HG03460 (cell line): ENCODE measurements around the gene CUX1.
"Not testable (repeated sequence)": the region's sequence is repeated elsewhere in the genome, so short reads cannot be mapped to it uniquely, and the experiment has no call there.

Experiments
- ATAC-seq: cut with Tn5 transposase; IDR thresholded peaks from one replicate; pipeline ENCODE4 v1.9.1; 2021; ENCODE audit not compliant: unreplicated experiment

The CUX1 gene

DNA sequence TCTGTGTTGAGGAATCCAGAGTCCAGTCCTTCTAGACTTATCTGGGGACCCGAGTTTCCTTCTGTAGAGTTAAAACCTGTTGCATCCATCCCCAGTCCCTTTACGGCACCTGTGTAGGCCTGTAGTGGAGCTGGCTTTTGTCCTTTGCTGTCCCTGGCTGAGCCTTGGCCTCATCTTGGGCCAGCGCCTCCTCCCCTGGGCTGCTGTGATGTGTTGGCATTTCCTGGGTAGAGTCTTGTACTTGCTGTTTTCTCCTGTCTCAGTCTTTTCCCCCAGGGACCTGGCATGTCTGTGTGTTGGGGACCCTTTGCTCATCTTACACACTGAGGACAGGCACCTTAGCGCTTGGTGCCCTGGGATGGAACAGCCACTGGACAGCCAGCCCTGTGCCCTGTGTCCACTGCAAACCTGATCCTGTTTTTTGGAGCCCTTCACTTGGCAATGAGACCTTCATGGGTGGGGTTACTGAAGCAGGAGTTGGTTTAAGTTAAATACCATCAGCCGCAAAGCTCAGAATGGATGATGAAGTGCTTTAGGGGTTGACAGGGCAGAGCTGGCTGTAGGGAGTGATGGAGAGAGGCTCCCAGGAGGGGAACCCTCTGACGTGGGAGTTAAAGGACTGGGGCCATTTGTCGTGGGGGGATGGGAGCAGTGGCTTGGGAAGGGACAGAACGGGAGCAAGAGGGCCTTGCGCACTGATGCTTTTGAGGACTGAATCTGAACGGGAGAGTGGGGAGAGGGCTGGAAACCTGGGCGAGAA lies 50.9 kb downstream of the CUX1 start:
- ATAC-seq = no peak

DNA sequence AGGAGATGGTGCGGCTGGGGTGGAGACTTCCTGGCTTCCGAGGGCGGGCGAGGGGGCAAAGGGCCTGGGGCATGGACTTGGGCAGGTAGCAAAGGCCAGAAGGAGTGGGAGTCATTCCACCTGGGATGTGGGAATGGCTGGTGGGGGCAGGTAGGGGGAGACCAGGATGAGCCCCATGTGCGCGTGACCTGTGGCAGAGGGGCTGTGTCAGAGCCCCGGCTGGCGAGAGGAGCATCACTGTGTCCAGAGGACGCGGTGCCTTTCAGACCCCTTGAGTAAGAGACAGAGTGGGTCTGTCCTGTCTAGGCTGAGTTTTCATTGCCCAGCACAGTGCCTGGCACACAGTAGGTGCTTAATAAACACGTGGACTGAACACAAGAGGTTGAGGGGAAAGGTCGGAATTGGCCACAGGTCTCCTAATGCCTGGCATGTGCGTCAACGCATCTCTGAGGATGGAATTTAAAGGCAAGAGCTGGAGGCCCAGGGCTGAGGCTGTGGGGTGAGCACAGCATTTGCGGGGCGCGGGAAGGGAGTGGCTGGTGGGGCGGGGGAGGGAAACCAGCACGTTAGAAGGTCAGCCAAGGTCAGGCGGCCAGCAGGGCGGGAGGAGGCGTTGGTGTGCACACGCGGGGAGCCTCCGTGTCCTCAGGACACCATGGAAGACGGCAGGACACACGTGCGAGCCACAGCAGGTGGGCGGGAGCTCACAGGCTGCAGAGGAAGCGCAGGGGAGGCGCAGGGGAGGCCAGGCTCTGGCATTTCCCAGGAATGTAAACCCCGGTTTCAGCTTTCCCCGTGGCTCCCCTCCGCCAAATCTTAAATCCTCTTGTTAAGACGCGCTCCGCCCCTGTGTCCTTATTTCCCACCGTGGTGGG lies 51.8 kb downstream of the CUX1 start:
- ATAC-seq = no peak

DNA sequence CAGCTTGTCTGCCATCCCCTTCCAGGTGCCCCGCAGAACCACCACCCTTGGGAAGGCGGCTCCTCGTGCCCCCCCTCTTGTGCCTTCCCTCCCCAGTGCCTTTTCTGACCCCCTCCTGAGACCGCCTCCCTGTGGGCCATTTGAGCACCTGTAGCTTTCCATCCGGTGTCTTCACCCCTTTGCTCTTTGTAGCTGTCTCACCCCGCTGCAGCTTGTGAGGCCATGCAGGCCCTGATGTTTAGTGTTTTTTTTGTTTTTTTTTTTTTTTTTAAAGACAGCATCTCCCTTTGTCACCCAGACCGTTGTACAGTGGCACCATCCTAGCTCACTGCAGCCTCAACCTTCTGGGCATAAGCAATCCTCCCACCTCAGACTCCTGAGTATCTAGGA lies 52.5 kb downstream of the CUX1 start:
- no peak for ATAC-seq

GRCh38 chr7:101870361-101871062 lies 53.1 kb downstream of the CUX1 start:
- ATAC-seq = no peak

GRCh38 chr7:101871351-101871750 lies 53.9 kb downstream of the CUX1 start:
- no peak for ATAC-seq

DNA sequence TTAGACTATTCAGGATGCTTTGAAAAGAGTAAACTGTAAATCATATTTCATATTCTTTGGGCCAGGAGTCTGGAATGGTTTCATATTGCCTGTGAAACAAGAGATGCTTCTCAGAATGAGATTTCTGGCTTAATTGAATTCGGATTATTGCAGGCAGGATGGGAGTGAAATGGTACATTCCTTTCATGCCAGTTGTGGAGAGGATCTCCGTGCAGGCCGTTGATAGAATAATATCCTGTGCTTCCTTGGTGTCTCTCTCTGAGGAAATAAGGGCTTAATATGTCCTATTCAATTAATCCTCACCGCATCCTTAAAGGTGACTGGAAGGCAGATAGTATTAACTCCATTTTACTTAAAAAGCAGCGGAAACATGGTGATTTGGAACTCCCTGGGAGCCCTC lies 56.6 kb downstream of the CUX1 start:
- ATAC-seq = no peak

- no peak for ATAC-seq
These were observed 57.9 kb downstream of the CUX1 start for GRCh38 chr7:101875283-101875846.

DNA sequence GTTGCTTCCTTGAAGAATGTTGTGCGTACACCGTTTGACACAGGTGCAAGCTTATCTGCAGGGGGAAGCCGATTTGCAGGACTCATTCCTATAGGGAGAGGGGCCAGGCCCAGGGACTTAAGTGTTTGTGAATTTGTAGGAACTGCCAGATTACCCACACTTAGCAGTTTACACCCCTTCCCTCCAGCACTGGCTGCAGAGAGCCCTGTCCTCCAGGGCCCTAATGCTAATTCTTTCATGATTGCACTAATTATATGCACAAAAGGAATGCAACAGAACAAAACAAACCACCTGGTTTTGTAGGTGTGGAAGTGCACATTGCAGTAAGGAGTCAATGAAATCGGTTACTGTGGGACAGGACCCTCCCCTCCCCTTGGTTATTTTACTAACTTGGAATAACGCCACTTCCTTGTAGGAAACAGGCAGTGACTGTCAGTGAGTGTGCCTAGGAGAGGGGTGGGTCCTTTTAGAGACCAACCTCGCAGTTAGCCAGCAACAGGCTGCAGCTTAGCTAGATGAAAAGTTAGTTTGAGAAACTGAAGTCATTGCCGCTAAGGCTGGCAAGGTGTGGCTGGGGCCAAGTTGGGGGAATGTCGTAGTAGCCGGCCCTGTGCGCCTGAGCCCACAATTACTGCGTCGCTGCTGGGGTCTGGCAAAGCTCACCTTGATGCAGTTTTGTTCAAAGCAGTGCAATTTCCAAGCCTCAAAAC lies 60.6 kb downstream of the CUX1 start:
- ATAC-seq = no peak

DNA sequence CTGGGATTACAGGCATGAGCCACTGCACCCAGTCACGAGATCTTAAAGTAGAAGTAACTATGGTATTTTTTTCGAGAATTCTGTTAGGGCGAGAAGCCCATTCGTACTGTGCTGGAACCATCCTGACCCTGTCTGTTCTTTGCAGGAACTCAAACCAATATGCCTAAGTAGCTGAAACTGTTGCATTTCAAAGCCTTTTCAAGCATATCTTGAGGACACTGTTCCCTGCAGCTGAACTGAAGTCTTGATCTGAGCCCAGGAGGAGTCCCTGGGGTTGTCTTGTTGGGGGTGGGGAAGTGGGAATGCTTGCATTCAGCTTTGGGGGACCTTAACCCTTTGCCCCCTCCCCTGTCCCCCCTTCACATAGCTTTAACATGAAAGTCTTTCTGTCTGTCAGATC lies 61.5 kb downstream of the CUX1 start:
- ATAC-seq = no peak

DNA sequence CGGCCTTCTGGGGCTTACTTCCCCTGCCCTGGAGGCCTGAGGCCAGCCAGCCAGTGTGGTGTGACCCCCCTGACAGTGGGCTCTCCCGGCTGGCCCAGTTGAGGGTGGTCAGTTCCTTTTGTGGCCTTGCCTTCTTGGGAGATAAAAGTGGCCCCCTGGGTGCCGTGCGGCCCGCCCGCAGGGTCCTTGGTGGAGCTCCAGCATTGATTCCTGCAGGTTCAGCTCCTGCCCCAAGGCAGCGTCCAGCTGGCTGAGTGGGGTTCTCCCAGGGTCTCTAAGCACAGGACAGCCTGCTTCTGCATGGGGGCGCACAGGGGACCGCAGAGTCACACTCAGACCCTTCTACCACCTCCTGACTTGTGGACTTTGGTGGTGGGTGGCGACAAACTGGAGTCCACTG lies 62.1 kb downstream of the CUX1 start:
- ATAC-seq = no peak

DNA sequence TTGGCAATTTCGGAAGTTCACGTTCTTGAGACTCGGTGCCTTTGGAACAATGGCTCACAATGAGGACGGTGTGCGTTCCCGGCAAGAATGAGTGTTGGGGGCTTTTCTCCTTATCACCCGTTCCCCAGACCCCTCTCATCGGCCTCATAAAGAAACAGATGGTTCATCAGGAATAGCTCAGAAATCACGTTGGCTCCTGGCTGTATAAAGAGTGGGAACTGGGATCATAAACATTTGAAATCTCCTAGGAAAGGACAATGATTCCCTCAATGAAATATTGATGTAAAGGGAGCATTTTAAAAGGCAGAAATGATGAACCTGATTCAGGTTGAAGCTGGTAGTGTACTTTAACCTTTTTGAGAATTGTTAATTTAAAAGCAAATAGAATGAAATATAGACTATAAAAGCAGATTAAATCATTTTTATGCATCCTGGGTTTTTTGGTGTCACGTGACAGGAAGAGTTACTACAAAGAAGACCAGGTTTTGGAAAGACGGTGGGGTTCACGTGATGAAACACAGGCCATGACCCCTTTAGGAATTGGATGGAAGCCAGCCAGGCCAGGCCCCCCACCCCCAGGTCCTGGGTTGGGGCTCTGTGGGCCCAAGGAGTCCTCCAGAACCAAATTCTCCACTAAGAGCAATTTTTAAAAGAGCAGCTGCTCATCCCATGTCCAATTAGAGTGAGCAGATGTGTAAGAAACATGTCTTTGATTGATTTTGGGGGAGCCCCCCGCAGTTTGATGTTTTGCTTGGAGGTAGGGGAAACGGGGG lies 63.0 kb downstream of the CUX1 start:
- no peak for ATAC-seq

- no peak for ATAC-seq
These were observed 64.6 kb downstream of the CUX1 start for GRCh38 chr7:101882005-101882421.

DNA sequence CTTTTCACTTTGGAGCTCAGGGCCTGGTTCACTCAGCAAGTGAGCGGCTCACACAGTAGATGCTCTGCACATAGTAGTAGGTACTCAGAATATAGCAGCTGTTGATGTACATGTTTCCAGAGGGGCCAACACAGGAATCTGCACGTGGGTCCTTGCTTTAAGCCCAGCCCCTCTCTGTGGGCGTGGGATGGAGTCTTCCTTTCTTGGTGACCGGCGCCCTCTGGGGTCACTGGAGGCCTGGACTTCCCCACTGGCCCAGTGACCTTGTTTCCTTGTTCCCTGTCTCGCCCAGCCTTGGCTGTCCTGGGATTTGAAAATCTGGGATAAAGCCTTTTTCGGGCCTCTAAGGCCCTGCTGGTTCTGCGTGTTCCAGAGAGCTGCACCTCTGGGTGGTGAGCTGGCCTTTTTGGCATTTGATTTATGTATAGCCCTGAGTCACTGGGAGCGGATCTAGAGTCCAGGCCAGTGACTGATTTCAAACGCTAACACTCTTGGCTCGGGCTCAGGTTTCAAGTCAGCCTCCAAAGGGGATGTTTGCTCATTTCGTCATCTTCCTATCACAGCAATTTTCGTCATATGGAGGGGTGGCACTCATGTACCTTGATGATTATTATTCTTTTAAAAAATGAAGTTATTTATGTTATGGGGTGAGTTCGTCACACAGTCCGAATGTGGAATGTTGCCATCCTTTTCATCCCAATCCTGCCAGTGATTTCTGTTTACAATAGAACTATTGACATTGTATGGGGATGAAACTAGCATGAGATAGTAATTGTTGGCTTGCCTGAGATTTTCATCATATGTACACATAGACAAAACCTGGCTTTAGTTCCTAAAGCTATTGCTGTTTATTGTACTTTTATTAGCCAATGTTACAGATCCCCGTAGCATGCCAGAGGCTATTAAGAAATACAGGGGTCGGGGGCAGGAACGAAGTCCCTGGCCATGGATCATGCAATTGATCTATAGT lies 65.5 kb downstream of the CUX1 start:
- no peak for ATAC-seq

DNA sequence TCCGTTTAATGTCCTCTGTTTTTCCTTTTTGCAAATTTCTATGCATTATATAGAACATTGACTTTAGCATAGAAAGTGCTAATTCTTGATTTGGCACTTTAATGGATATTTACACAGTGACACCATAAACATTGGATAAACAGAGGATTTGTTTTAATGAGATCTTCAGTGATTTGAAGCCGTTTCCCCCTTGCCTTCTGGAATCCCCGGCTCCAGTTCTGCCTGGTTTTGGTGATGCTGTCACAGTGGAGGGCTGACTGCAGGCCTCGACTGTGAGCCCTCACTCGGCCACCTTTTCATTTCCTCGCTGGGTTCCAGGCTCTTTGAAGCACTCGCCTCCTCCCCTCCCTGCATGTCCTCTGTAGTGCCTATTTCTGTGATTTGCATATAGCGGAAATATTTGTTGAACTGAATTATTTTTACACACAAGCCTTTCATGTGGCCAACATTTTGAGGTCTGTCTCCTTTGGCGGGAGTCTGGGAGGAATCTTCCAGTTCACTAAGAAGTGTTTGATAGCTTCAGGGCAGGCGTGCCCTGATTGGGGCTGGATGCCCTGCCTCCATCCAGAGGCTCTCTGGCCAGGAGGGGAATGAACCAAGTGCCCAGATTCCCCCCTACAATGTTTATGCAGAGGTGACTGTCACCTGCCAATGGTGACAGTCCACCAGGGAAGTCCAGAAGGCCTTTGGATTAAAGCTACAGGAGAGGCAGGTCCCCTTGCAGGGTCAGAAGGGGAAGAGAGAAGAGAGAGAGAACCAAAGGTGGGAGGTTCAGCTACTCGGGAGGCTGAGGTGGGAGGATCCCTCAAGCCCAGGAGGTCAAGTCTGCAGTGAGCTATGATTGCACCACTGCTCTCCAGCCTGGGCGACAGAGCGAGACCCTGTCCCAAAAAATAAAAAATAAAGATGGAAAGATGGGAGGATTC lies 67.5 kb downstream of the CUX1 start:
- no peak for ATAC-seq

- no peak for ATAC-seq
These were observed 68.2 kb downstream of the CUX1 start for GRCh38 chr7:101885597-101885955.

DNA sequence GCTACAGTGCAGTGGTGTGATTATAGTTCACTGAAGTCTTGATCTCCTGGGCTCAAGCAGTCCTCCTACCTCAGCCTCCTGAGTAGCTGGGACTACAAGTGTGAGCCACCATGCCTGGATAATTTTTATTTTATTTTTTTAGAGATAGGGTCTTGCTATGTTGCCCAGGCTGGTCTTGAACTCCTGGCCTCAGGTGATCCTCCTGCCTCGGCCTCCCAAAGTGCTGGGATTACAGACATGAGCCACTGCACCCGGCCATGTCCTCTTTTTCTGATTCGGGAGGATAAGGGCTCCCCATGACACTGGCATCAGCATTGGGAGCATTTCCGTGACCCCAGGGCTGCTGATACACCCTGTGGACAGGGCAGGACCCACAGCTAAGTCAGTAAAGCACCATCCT lies 69.9 kb downstream of the CUX1 start:
- ATAC-seq = not testable (repeated sequence)

DNA sequence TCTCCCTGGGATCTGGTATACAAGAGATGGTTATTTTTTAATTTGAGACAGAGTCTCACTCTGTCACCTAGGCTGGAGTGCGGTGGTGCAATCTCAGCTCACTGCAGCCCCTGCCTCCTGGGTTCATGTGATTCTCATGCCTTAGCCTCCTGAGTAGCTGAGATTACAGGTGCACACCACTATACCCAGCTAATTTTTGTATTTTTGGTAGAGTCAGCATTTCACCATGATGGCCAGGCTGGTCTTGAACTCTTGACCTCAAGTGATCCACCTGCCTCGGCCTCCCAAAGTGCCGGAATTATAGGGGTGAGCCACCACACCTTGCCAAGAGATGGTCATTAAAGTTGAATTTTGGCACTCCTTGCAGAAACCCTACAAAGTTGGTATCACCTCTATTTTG lies 71.1 kb downstream of the CUX1 start:
- ATAC-seq = not testable (repeated sequence)
